HG03558 (cell line): ENCODE results near the gene TSLP.

Experiments used
- ATAC-seq: cut with Tn5 transposase; IDR thresholded peaks from one replicate; pipeline ENCODE4 v1.9.1; 2021; ENCODE audit warnings: moderate number of reproducible peaks; ENCODE audit not compliant: unreplicated experiment; ENCODE audit errors: extremely low read depth

The TSLP gene

GRCh38 chr5:111092062-111092853, 20.7 kb downstream of the TSLP start, which contains the start of gene WDR36:
Gene WDR36 (plus strand): TSS chr5:111092348. CDS start chr5:111092457, 109 bp downstream.
- ATAC-seq, result peak; percentile 84

GRCh38 chr5:111095982-111096381, 24.5 kb downstream of the TSLP start:
- no peak for ATAC-seq

GRCh38 chr5:111099058-111099778, 27.7 kb downstream of the TSLP start:
- no peak for ATAC-seq

GRCh38 chr5:111106320-111106948, 34.9 kb downstream of the TSLP start:
- no peak for ATAC-seq

- ATAC-seq, result no peak
Measured at GRCh38 chr5:111107371-111107770, 35.9 kb downstream of the TSLP start.

GRCh38 chr5:111111956-111112355, 40.4 kb downstream of the TSLP start:
- ATAC-seq, result no peak

- no peak for ATAC-seq
Measured at GRCh38 chr5:111113678-111114077, 42.2 kb downstream of the TSLP start.

GRCh38 chr5:111115229-111115628, 43.7 kb downstream of the TSLP start:
- ATAC-seq, result no peak

GRCh38 chr5:111116550-111116949, 45.0 kb downstream of the TSLP start:
- ATAC-seq, result no peak

- ATAC-seq, result no peak
Measured at GRCh38 chr5:111117136-111117535, 45.6 kb downstream of the TSLP start.

- no peak for ATAC-seq
Measured at GRCh38 chr5:111119221-111119620, 47.7 kb downstream of the TSLP start.

- ATAC-seq, result no peak
Measured at GRCh38 chr5:111119856-111120255, 48.3 kb downstream of the TSLP start.

- ATAC-seq, result no peak
Measured at GRCh38 chr5:111120911-111121310, 49.4 kb downstream of the TSLP start.

- no peak for ATAC-seq
Measured at GRCh38 chr5:111121926-111122325, 50.4 kb downstream of the TSLP start.

- ATAC-seq, result peak; percentile 43
Measured at GRCh38 chr5:111122398-111122797, 50.9 kb downstream of the TSLP start.

- no peak for ATAC-seq
Measured at GRCh38 chr5:111124793-111125192, 53.3 kb downstream of the TSLP start.

- no peak for ATAC-seq
Measured at GRCh38 chr5:111126896-111127295, 55.4 kb downstream of the TSLP start.
